Embryonic facial prominence (tissue), 1 donor: ENCODE data around the gene OSBPL3.
"Not testable (repeated sequence)": the region's sequence is repeated elsewhere in the genome, so short reads cannot be mapped to it uniquely, and the experiment has no call there.

Experiments used
- DNase-seq: peaks from one replicate; pipeline ENCODE4 v3.0.0-alpha.2; 2016; ENCODE audit errors: extremely low spot score

OSBPL3 gene, protein sequence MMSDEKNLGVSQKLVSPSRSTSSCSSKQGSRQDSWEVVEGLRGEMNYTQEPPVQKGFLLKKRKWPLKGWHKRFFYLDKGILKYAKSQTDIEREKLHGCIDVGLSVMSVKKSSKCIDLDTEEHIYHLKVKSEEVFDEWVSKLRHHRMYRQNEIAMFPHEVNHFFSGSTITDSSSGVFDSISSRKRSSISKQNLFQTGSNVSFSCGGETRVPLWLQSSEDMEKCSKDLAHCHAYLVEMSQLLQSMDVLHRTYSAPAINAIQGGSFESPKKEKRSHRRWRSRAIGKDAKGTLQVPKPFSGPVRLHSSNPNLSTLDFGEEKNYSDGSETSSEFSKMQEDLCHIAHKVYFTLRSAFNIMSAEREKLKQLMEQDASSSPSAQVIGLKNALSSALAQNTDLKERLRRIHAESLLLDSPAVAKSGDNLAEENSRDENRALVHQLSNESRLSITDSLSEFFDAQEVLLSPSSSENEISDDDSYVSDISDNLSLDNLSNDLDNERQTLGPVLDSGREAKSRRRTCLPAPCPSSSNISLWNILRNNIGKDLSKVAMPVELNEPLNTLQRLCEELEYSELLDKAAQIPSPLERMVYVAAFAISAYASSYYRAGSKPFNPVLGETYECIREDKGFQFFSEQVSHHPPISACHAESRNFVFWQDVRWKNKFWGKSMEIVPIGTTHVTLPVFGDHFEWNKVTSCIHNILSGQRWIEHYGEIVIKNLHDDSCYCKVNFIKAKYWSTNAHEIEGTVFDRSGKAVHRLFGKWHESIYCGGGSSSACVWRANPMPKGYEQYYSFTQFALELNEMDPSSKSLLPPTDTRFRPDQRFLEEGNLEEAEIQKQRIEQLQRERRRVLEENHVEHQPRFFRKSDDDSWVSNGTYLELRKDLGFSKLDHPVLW

DNA sequence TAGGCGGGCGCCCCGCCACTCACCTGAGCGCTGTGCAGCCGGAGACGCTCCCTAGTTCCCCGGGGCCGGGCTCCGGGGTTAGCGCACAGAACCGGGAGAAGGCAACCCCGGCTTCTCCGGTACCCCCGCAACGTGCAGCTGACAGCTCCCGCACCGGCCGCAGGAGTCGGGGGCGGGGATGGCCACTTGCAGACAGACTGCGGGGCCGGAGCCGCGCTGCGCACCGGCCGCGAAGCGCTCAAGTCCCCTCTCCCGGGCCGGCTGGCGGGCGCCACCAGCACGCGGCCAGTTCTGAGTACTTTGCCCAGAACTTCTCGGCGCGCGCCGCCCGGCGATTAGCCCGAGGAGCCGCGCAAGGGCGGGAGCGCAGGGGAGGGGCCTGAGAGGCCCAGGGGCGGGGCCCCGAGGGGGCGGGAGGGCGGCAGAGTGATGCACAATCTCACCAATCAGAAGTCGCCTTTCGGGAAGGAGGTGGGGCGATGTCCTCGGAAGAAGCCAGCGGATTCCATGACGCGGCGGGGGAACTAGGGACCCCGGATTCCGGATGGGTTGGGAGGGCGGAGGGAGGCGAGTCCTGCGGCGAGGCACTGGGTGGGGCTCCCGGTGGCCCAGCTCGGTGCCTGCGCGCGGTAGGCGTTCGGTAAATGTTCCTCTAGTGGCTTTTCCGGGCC lies at the start of gene OSBPL3:
TSS of gene OSBPL3 (minus strand) at position 316 of the 671 bp plus-strand sequence. CDS start 87,706 bp downstream, outside the sequence.
- DNase-seq, result peak; percentile 86

DNA sequence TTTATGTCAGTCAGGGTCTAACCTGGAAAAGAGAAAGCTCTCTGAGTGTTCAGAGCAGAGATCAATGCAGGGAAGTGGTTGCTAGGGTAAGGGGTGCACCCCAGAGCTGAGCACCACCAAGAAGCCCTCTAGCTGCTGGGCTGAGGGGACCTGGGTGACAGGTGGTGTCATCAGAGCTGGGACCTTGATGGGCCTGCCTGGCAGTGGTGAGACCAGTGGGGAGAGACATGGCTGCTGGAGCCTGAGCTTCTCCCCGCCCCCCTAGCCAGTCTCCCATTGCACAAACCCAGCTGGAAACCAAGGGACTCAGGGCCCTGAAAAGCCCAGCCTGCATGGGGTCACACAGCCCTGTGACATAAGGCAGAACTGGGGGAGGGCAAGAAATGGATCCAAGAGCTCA lies 49.1 kb upstream of the OSBPL3 start:
- no peak for DNase-seq

DNA sequence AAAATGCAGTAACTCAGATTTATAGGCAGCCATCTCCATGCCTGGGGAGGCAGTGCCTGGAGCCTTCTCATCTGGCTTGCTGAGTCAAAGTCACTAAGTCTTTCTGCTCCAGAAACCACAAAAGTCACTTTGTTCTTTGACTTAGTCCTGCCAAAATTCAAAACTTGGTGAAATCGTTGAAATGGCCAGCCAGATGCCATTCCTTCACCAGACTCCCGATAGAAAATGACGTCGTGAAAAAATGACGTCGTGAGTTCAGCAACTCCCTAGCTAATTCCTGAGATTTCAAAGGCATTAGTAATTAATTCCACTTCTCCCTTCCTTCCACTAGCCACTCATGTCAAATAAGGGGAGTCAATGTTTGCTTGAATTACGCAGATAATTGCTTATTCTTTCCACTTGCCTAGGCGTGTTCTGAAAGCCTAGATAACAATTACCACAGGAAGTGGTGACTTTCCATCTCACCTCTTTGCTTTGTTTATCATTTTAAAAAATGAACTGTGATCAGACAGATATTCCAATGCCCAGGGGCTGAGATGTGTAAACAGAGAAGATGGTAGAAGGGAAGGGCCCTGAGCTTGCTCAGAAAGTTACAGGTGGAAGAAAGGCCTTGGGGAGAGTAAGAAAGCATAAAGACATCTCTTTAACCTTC lies 48.5 kb upstream of the OSBPL3 start:
- DNase-seq, result no peak

DNA sequence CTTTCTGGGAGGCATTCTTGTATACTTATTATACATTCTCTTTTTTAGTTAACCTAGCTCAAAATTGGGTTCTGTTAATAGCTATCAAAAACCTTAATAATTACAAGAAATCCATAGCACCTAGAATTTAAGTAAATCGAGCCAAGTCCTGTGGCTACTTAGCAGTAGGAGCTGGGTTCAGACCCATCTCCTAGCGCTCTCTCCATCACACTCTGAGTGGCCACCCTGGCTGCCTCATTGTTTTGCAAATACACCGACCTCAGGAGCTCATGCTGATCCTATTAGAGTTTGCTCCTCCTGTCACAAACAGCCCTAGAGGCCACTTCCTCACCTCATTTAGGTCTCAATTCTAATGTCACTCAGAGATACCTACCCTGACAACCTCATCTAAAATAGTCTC lies 46.2 kb upstream of the OSBPL3 start:
- no peak for DNase-seq

DNA sequence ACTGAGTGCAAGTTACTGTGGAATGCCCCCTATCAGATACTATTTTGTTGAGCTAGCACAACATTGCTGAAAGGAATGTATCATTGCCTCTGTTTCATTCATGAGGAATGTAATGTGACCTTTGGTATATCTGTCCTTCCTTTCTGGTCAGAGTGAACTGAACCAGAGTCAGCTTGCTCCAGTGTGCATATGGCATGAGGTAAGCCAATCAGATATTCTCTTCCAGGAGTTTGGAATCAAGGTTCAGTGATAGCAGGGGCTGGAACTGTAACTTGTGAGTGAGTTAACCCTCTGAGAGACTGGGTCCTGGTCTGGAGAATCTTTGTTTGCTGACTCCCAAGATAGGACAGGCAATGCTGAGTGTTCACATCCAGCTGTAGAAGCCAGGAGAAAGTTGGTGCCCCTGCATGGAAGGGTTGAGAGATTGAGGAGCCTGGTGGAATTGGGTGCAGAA lies 45.3 kb upstream of the OSBPL3 start:
- DNase-seq, result no peak

- no peak for DNase-seq
Measured at GRCh38 chr7:25024066-25024465, 44.1 kb upstream of the OSBPL3 start.

GRCh38 chr7:25017671-25018070 lies 37.7 kb upstream of the OSBPL3 start:
- DNase-seq, result not testable (repeated sequence)

- DNase-seq, result no peak
Measured at GRCh38 chr7:25014756-25015155, 34.8 kb upstream of the OSBPL3 start.

- not testable (repeated sequence) for DNase-seq
Measured at GRCh38 chr7:25012710-25013109, 32.7 kb upstream of the OSBPL3 start.

- DNase-seq, result no peak
Measured at GRCh38 chr7:25012254-25012653, 32.3 kb upstream of the OSBPL3 start.

GRCh38 chr7:25009257-25009656 lies 29.3 kb upstream of the OSBPL3 start:
- no peak for DNase-seq

GRCh38 chr7:25007668-25008067 lies 27.7 kb upstream of the OSBPL3 start:
- no peak for DNase-seq

DNA sequence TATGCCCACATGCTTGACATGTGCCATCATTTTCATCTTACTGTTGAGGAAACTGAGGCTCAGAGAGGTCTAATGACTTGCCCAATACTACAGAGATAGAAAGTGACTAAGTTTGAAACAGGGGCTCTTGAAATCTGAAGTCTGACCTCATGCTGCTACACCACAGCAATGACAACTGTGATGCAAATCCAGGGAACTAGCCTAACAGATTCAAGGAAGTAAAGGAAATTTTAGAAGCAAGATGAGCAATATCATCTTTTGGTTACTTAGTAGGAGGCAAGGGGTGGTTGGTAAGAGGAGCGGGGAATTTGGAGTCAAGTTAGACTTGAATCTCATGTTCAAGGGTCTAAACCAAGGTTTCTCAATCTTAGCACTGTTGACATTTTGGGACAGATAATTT lies 26.3 kb upstream of the OSBPL3 start:
- no peak for DNase-seq

DNA sequence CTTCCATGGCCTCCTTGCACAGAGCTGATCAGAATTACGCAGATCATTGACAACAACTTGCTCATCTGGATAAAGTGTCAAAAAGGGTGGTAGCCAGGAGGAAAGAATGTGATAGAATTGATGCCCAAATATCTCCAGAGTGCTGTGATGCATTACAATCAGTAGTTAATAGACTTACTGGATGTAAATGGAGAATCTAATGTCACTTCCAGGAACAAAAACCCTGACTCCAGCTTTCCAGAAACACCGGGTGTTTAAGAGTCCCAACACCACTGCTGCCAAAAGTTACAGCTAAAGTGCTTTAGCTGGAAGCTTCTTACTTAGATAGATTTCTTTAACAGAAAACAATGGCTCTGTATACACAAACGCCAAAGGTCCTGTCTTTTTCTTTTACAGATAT lies 25.7 kb upstream of the OSBPL3 start:
- DNase-seq, result no peak

GRCh38 chr7:25002786-25003185 lies 22.8 kb upstream of the OSBPL3 start:
- DNase-seq, result no peak

GRCh38 chr7:24995466-24995865 lies 15.5 kb upstream of the OSBPL3 start:
- no peak for DNase-seq

GRCh38 chr7:24992314-24992713 lies 12.3 kb upstream of the OSBPL3 start:
- DNase-seq, result no peak

GRCh38 chr7:24991353-24991752 lies 11.4 kb upstream of the OSBPL3 start:
- no peak for DNase-seq

GRCh38 chr7:24987331-24987842 lies 7.4 kb upstream of the OSBPL3 start:
- DNase-seq, result no peak

DNA sequence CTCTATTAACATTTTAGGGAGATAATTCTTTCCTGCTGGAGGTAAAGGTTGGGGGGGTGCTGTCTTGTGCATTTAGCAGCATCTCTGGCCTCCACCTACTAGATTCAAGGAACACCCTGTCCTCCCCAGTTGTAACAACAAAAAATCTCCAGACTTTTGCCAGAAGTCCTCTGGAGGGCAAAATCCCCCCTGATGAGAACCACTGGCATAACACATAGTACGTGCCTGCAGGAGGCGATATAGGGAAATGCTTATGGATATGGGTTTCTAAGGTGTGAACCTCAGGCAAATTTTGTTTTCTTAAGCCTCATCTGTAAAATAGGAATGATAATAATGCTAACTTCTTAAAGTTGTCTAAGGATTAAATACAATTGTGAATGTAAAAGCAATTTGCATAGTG lies 2.9 kb upstream of the OSBPL3 start:
- no peak for DNase-seq

GRCh38 chr7:24981171-24981951 lies 1.4 kb upstream of the OSBPL3 start:
- DNase-seq, result no peak
